Liver (tissue), 9 donors: ENCODE data around the gene SH3GL1. TPM values are rescaled to one million over a fixed set of nuclear protein-coding genes. Genes with fewer than 3 reads are reported as not detected.

Experiments
- DNase-seq: peaks from one replicate; pipeline ENCODE4 v3.0.0-alpha.2; 2017; ENCODE audit warnings: low spot score
- H3K27ac ChIP-seq, 2 donors: one replicate each; pipeline ENCODE4 v1.7.0; 2013; ENCODE audit warnings: inconsistent platforms in 2 of 2, low read length in 2 of 2, control low read depth in 1 of 2, low read depth in 1 of 2, mild to moderate bottlenecking in 1 of 2
- H3K27me3 ChIP-seq, 4 donors: one replicate each; pipeline versions ENCODE4 v1.6.1 to v1.7.0; 2013; ENCODE audit warnings: low read length in 3 of 4, inconsistent platforms in 1 of 4, mild to moderate bottlenecking in 1 of 4, moderate library complexity in 1 of 4; ENCODE audit not compliant: control insufficient read depth in 4 of 4, insufficient read depth in 4 of 4
- H3K36me3 ChIP-seq, 4 donors: one replicate each; pipeline versions ENCODE4 v1.6.1 to v1.7.0; 2013; ENCODE audit warnings: low read length in 3 of 4, mild to moderate bottlenecking in 3 of 4, low read depth in 1 of 4, moderate library complexity in 1 of 4; ENCODE audit not compliant: control insufficient read depth in 4 of 4, insufficient read depth in 3 of 4
- H3K4me1 ChIP-seq, 4 donors: one replicate each; pipeline versions ENCODE4 v1.6.1 to v1.7.0; 2013; ENCODE audit warnings: low read length in 3 of 4, mild to moderate bottlenecking in 3 of 4, moderate library complexity in 1 of 4; ENCODE audit not compliant: control insufficient read depth in 4 of 4, insufficient read depth in 4 of 4
- H3K4me3 ChIP-seq, 3 donors: one replicate each; pipeline versions ENCODE4 v1.6.1 to v1.7.0; 2013; ENCODE audit warnings: low read length in 3 of 3, control low read depth in 1 of 3, low read depth in 1 of 3, mild to moderate bottlenecking in 1 of 3
- H3K9ac ChIP-seq, 2 donors: one replicate each; pipeline ENCODE4 v1.7.0; 2013; ENCODE audit warnings: low read length in 2 of 2, mild to moderate bottlenecking in 2 of 2, moderate library complexity in 2 of 2, control low read depth in 1 of 2, low read depth in 1 of 2
- H3K9me3 ChIP-seq, 4 donors: one replicate each; pipeline versions ENCODE4 v1.6.1 to v1.7.0; 2013; ENCODE audit warnings: low read length in 3 of 4; ENCODE audit not compliant: control insufficient read depth in 4 of 4
- CTCF ChIP-seq: fragments of 150-350 bp; IDR thresholded peaks from 2 replicates; pipeline ENCODE4 v1.5.1; 2017; ENCODE audit warnings: improper control_type of control experiment, low read depth, low read length; ENCODE audit not compliant: missing input control
- EGR1 ChIP-seq, 2 donors: IDR thresholded peaks; 2 replicates each; pipeline ENCODE4 v1.6.1; 2016 to 2018; ENCODE audit warnings: antibody characterized with exemption in 2 of 2, low read depth in 2 of 2
- FOXA2 ChIP-seq: IDR thresholded peaks from 2 replicates; pipeline ENCODE4 v1.6.1; 2016; ENCODE audit warnings: antibody characterized with exemption
- GABPA ChIP-seq, 2 donors: IDR thresholded peaks in 1 of 2; conservative IDR thresholded peaks in 1 of 2; 2 replicates each; pipeline ENCODE4 v1.6.1; 2016; ENCODE audit warnings: antibody characterized with exemption in 2 of 2, mild to moderate bottlenecking in 1 of 2, moderate library complexity in 1 of 2
- HNF4A ChIP-seq, 2 donors: conservative IDR thresholded peaks; 2 replicates each; pipeline ENCODE4 v1.6.1; 2016; ENCODE audit warnings: antibody characterized with exemption in 2 of 2, mild to moderate bottlenecking in 2 of 2
- HNF4G ChIP-seq: IDR thresholded peaks from 2 replicates; pipeline ENCODE4 v1.6.1; 2016; ENCODE audit warnings: antibody characterized with exemption
- NR2F2 ChIP-seq: IDR thresholded peaks from 2 replicates; pipeline ENCODE4 v1.6.1; 2016; ENCODE audit warnings: antibody characterized with exemption
- RAD21 ChIP-seq, 2 donors: IDR thresholded peaks; 2 replicates each; pipeline ENCODE4 v1.6.1; 2016; ENCODE audit warnings: antibody characterized with exemption in 2 of 2, mild to moderate bottlenecking in 2 of 2
- RXRA ChIP-seq, 2 donors: IDR thresholded peaks; 2 replicates each; pipeline ENCODE4 v1.6.1; 2017 to 2018; ENCODE audit warnings: antibody characterized with exemption in 2 of 2, mild to moderate bottlenecking in 1 of 2
- TAF1 ChIP-seq: conservative IDR thresholded peaks from 2 replicates; pipeline ENCODE4 v1.6.1; 2016; ENCODE audit warnings: antibody characterized with exemption, mild to moderate bottlenecking
- WGBS: extraction: QIAGEN DNeasy Blood & Tissue Kit; methylation state at CpG from one replicate; pipeline ENCODE4 v1.1.7; 2013; 5-methylcytosine and 5-hydroxymethylcytosine counted together
- polyA plus RNA-seq, 2 donors: library from polyadenylated mRNA; stranded (reverse) in 1 of 2; unstranded in 1 of 2; fragments of 200-250 nt in 1 of 2; fragments of >200 nt in 1 of 2; fragmentation: Nextera tagmentation in 1 of 2; extraction: Ambion mirVana in 1 of 2; gene quantifications; one replicate each; pipeline versions ENCODE4 v1.2.1 to v1.2.3, GENCODE V29; 2013 to 2015
- total RNA-seq, 2 donors: library from RNA; depleted of rRNA; stranded (reverse); fragments of >200 nt; gene quantifications; one replicate each; pipeline ENCODE4 v1.2.3, GENCODE V29; 2014
- TF ChIP-seq, protein P1 (sequence below): IDR thresholded peaks from 2 replicates; pipeline ENCODE4 v1.6.1; 2016; ENCODE audit warnings: antibody characterized with exemption
- TF ChIP-seq, protein P2 (sequence below): IDR thresholded peaks from 2 replicates; pipeline ENCODE4 v1.6.1; 2016; ENCODE audit warnings: antibody characterized with exemption
- TF ChIP-seq, protein P3 (sequence below): IDR thresholded peaks from 2 replicates; pipeline ENCODE4 v1.6.1; 2016; ENCODE audit warnings: antibody characterized with exemption, mild to moderate bottlenecking
- donor health status: healthy.
- donor health status: healthy.
- donor health status: healthy.
- donor health status: healthy.
- donor health status: healthy.

The SH3GL1 gene
- total and polyA plus RNA-seq, 4 donors, result 16.5 to 27.8 (median 18.2) TPM

DNA sequence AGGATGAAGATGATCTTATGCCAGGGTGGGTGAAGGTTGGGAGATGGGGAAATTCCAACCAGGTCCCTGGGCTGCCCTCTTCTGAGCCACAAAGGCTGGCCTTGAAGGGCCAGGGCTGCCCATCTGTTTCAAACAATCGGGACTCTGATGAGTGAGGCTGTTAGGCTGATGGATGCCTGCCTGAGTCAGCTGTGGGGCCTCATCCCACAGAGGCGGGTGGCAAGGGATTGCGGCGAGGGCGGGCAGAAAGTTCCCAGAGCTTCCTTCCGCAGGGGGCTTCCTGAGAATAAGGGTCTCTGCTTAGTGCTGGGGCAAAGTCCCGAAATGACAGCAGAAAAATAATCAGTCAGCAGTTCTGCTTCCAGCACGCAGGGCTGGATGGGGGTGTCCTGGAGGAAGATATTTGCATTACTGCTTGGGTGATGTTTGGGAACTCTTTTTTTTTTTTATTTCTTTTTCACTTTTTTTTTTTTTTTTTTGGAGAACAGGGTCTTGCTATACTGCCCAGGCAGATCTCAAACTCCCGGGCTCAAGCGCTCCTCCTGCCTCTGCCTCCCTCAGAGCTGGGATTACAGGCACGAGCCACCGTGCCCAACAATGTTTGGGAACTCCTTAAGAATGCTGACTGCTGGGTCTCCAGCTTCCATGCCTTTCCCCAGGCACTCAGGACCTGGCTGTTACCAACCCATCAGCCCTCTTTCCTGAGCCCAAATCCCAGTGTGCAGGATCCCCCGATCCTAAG lies 14.1 kb downstream of the SH3GL1 start:
- WGBS, result 80% methylated on average over 13 of the region's 13 CpGs
- Histone ChIP-seq H3K4me3 (no peak overlapping the region), H3K9ac (no peak overlapping the region), H3K27me3 (no peaks in the 10 kb centered on the region), H3K4me1 (peaks cover 18 to 62% (median 53%) of the 10 kb centered on the region in 4 donors), H3K27ac (peak overlapping the region in 1 of 2 donors; percentile 37), H3K36me3 (peaks cover 0 to 5% (median 0%) of the 10 kb centered on the region in 4 donors), H3K9me3 (no peaks in the 10 kb centered on the region)
- DNase-seq, result no peak
- TF ChIP-seq TAF1 (no peak), EGR1 (IDR thresholded peaks at IDR 0.05; ENCODE audit: low read depth in 2 of 2) (no peak), HNF4A (conservative IDR thresholded peaks at IDR 0.05) (no peak), NR2F2 (no peak), FOXA2 (no peak), RAD21 (IDR thresholded peaks at IDR 0.05) (no peak), RXRA (IDR thresholded peaks at IDR 0.05) (no peak), HNF4G (no peak), GABPA (IDR thresholded peaks at IDR 0.05 in 1 of 2, conservative IDR thresholded peaks at IDR 0.05 in 1 of 2) (no peak)
- TF ChIP-seq, protein P1, sequence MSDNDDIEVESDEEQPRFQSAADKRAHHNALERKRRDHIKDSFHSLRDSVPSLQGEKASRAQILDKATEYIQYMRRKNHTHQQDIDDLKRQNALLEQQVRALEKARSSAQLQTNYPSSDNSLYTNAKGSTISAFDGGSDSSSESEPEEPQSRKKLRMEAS, result no peak
- TF ChIP-seq, protein P2, sequence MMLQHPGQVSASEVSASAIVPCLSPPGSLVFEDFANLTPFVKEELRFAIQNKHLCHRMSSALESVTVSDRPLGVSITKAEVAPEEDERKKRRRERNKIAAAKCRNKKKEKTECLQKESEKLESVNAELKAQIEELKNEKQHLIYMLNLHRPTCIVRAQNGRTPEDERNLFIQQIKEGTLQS, result no peak

DNA sequence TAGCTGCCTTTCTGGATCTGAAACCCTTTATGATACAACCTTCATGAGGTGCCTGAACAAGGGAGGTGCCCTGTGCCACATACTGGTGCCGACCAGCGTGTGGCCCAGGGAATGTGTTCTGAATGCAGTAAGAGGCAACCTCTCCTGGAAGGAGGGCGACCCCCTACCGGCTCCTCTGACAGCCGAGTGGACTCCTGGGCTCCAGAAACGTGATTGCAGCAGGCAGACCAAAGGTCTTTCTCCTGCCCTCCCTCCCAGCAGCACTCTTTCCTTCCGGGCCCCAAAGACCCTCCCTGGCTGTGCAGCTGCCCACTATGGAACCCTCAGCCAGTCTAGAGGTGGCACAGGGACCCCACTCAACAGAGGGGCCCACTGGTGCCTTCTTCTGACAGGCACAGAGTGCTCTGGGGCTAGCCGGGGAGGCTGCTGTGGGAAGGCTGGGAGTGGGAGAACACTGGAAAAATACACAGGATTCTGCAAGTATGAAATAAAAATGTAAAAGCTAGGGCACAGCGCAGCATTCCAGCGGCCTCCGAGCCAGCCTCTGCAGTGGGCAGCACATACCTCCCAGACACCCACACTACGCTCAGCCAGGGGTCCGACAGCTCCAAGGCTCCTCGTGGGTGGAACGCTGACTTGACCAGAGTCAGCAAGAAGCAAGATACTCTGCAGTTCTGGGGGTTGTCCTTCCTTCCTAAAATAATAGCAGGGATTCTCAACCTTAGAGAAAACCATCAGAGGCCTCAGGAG lies 14.9 kb downstream of the SH3GL1 start:
- TF ChIP-seq HNF4A (conservative IDR thresholded peaks at IDR 0.05) (peak; percentile 14 to 15), CTCF (no peak)
- Histone ChIP-seq H3K36me3 (peaks cover 0 to 5% (median 0%) of the 10 kb centered on the region in 4 donors), H3K4me1 (peaks cover 16 to 56% (median 46%) of the 10 kb centered on the region in 4 donors), H3K27me3 (no peaks in the 10 kb centered on the region), H3K4me3 (no peak overlapping the region), H3K27ac (peak overlapping the region in 1 of 2 donors; percentile 37), H3K9me3 (no peaks in the 10 kb centered on the region), H3K9ac (no peak overlapping the region)
- no peak for DNase-seq
- WGBS, result 66% methylated on average over 15 of the region's 15 CpGs

- H3K27ac ChIP-seq, result peak overlapping the region; percentile 80 to 83
- no peaks in the 10 kb centered on the region for H3K9me3 ChIP-seq
- no peaks in the 10 kb centered on the region for H3K27me3 ChIP-seq
- H3K9ac ChIP-seq, result no peak overlapping the region
- DNase-seq, result no peak
- 50% methylated on average over 17 of the region's 17 CpGs for WGBS
- no peak overlapping the region for H3K4me3 ChIP-seq
- H3K36me3 ChIP-seq, result peaks cover 0 to 5% (median 1%) of the 10 kb centered on the region in 4 donors
- TF ChIP-seq FOXA2, result no peak
- TF ChIP-seq EGR1 (IDR thresholded peaks at IDR 0.05; ENCODE audit: low read depth in 2 of 2), result no peak
- no peak for TF ChIP-seq TAF1
- no peak for TF ChIP-seq NR2F2
- TF ChIP-seq, protein P3, sequence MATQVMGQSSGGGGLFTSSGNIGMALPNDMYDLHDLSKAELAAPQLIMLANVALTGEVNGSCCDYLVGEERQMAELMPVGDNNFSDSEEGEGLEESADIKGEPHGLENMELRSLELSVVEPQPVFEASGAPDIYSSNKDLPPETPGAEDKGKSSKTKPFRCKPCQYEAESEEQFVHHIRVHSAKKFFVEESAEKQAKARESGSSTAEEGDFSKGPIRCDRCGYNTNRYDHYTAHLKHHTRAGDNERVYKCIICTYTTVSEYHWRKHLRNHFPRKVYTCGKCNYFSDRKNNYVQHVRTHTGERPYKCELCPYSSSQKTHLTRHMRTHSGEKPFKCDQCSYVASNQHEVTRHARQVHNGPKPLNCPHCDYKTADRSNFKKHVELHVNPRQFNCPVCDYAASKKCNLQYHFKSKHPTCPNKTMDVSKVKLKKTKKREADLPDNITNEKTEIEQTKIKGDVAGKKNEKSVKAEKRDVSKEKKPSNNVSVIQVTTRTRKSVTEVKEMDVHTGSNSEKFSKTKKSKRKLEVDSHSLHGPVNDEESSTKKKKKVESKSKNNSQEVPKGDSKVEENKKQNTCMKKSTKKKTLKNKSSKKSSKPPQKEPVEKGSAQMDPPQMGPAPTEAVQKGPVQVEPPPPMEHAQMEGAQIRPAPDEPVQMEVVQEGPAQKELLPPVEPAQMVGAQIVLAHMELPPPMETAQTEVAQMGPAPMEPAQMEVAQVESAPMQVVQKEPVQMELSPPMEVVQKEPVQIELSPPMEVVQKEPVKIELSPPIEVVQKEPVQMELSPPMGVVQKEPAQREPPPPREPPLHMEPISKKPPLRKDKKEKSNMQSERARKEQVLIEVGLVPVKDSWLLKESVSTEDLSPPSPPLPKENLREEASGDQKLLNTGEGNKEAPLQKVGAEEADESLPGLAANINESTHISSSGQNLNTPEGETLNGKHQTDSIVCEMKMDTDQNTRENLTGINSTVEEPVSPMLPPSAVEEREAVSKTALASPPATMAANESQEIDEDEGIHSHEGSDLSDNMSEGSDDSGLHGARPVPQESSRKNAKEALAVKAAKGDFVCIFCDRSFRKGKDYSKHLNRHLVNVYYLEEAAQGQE, result no peak
- TF ChIP-seq, protein P2, result no peak
- peaks cover 12 to 58% (median 39%) of the 10 kb centered on the region in 4 donors for H3K4me1 ChIP-seq
Observed at GRCh38 chr19:4380254-4380727, 20.1 kb downstream of the SH3GL1 start.
